Activated CD4-positive, alpha-beta T cell treated with anti-CD3 and anti-CD28 coated beads for 48 hours (primary cell): Measurements from ENCODE around the gene MTX1.
A peak's percentile ranks its signal among the peaks of the same experiment; 100 is the strongest.
"Not testable (repeated sequence)": the region's sequence is repeated elsewhere in the genome, so short reads cannot be mapped to it uniquely, and the experiment has no call there.

Source experiments
- DNase-seq: peaks from one replicate; pipeline ENCODE4 v3.0.0-alpha.2; 2020

The MTX1 gene

GRCh38 chr1:155209312-155209721 is 822 bp downstream of the MTX1 start:
- no peak for DNase-seq

- no peak for DNase-seq
These were observed 2.0 kb downstream of the MTX1 start for GRCh38 chr1:155210314-155211104.

DNA sequence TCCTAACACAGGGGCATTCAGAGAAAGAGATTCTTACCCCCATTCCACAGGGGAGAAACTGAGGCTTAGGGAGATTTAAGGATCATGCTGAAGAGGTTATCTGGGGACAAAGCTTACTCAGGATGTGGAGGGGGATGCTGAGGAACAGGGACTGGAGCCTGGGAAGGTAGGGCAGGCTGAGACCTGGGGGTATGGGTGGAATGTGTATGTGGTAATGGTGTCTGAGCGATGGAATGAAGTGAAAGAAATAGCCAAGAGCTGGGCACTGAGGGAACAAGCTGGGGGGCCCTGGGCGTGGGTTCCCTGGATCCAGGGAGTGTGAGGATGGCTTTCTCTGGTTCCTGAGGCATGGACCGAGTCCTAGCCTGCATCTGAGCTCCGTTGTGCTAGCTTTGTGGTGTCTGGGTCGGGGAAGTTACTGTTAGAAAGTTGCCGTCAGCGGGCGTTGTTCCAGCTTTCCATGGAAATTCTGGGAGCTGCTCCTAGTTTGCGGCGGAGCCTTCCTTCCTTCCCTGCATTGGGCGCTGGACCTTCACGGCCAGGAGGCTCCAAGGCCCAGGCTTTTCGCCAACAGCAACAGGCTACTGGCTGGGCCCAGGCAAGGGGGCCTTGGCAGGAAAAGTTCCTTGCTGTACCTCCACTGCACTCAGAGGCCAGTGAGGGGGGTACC is 3.0 kb downstream of the MTX1 start:
- not testable (repeated sequence) for DNase-seq

- not testable (repeated sequence) for DNase-seq
These were observed 3.6 kb downstream of the MTX1 start for GRCh38 chr1:155212051-155212440.

GRCh38 chr1:155214702-155215101 is 6.2 kb downstream of the MTX1 start:
- DNase-seq, result not testable (repeated sequence)

- peak; percentile 38 for DNase-seq
These were observed 10.5 kb downstream of the MTX1 start for GRCh38 chr1:155218854-155219591.

GRCh38 chr1:155219592-155220031 is 11.1 kb downstream of the MTX1 start:
- DNase-seq, result no peak

GRCh38 chr1:155220211-155220965 is 11.9 kb downstream of the MTX1 start:
- DNase-seq, result not testable (repeated sequence)

DNA sequence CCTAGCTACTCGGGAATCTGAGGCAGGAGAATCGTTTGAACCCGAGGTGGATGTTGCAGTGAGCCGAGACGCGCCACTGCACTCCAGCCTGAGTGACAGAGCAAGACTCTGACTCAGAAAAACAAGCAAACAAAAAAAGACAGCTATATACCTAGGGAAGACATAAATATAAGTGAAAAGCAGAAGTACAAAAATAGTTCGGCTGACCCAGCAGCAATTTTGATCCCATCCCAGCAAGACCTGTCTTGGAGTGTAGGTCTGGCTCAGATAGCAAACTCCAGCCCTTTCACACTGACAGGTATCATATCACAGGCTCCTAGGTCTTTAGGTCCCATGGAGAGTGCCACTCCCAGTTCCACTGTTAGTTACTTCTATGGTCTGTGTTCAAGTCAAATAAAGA is 14.6 kb downstream of the MTX1 start:
- no peak for DNase-seq

- DNase-seq, result not testable (repeated sequence)
These were observed 16.9 kb downstream of the MTX1 start for GRCh38 chr1:155225404-155225759.

DNA sequence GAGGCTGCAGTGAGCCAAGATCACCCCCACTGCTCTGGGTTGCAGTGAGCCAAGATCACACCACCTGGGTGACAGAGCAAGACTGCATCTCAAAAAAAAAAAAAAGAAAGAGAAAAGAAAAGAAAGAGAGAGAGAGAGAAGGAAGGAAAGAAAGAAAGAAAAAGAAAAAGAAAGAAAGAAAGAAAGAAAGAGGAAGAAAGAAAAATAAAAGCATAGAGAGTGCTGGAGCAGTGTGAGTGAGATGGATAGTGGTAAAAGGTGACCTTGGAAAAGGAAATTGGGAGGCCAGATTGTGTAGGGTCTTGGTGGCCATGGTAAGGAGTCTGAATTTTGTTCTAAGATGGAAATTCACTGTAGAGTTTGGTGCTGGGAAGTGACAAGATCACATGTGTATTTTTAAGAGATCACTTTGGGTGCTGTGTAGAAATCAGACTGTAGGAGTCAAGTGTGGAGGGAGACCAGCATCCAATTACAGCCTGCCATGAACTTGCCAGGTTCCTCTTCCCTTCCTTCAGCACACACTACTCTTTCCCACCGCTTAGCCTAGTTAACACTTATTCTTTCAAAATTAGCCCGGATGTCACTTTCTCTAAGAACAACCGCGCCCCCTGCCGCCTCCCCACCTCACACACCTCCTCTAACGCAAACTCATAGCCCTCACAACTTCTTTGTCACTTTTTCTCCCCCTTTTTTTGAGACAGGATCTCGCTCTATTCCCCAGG is 17.9 kb downstream of the MTX1 start:
- DNase-seq, result peak; percentile 85

DNA sequence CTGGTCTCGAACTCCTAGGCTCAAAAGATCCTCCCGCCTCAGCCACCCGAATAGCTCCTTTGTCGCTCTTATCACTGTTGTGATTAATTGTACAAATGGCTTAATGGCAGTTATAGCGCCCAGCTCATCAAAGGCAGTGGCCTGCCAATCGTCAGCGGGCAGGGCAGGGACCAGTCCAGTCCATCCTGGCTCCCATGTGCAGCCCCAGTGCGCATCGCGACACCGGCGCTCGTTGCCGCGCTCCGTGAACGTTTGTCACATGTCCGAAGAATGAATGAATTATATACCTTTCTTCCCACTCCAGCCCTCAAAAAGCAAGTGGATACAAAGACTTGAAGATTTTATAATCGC is 18.4 kb downstream of the MTX1 start:
- DNase-seq, result peak; percentile 73

DNA sequence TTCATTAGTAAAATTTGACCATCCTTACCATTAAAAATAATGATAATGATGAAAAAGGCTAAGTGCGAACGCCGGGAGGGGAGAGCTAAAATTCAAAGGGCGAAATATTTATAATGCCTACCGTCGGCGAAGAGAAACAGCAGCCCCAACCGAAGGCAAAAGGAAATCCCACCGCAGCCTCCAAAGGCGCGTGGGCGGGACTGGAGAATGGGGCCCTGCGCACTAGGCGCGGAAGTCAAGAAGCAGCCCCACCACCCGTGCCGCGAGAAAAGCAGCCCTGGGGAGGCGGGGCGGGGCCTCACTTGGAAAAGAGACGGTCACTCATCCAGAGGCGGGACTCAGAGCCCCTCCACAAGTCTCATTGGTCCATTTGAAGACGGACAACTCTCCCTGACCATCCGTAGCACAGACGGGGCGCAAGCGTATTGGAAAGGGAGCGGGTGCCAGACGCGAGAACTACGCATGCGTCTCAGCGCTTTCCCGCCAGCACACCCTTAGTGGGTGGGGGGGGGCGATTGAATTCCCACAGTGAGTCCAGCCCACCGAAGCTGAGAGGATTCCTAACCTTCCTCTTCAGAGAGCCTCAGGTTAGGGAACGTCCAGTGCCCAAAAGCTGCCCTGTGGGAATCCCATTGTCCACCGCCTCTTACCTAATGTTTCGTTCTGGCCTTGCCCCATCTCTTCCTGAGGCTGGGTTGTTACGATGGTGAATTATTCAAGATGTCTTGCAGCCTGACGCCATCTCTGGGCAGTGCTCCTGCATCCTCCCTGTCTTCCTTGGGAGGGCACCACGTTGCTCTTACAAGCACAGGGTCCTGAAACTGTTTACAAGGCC is 19.0 kb downstream of the MTX1 start:
- DNase-seq, result peak; percentile 100

GRCh38 chr1:155228096-155228427 is 19.6 kb downstream of the MTX1 start:
- DNase-seq, result no peak

DNA sequence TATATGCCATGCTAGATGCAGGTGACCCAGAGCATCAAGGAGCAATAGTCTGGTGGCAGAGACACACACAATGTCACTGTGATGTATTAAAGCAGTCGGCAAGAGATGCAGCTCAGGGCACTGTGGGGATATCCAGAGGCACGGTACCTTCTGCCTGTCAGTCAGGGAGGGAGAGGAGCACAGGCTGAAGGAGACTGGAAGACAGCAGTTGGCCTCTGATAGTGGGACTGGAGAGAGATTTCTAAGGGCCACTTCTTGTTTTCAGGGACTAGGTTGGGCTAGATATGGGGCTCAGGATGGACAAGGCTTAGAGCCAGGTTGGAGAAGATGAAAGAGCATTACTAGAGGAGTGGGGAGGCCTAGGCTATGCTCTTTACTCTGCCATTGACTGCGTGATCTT is 22.8 kb downstream of the MTX1 start:
- DNase-seq, result not testable (repeated sequence)

DNA sequence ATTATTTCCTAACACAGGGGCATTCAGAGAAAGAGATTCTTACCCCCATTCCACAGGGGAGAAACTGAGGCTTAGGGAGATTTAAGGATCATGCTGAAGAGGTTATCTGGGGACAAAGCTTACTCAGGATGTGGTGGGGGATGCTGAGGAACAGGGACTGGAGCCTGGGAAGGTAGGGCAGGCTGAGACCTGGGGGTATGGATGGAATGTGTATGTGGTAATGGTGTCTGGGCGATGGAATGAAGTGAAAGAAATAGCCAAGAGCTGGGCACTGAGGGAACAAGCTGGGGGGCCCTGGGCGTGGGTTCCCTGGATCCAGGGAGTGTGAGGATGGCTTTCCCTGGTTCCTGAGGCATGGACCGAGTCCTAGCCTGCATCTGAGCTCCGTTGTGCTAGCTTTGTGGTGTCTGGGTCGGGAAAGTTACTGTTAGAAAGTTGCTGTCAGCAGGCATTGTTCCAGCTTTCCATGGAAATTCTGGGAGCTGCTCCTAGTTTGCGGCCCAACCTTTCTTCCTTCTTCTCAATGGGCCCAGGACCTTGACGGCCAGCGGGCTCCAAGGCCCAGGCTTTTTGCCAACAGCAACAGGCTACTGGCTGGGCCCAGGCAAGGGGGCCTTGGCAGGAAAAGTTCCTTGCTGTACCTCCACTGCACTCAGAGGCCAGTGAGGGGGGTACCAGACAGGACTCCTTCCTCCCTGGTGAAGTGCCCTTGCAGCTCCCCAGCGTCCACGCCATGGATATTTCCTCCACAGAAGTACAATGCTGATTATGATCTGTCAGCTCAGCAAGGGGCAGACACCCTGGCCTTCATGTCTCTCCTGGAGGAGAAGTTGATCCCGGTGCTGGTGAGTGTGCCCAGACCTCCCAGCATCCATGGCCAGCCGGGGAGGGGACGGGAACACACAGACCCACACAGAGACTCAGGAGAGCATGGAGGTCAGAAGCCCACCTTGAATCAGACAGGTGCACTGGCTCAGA is 23.8 kb downstream of the MTX1 start:
- not testable (repeated sequence) for DNase-seq

DNA sequence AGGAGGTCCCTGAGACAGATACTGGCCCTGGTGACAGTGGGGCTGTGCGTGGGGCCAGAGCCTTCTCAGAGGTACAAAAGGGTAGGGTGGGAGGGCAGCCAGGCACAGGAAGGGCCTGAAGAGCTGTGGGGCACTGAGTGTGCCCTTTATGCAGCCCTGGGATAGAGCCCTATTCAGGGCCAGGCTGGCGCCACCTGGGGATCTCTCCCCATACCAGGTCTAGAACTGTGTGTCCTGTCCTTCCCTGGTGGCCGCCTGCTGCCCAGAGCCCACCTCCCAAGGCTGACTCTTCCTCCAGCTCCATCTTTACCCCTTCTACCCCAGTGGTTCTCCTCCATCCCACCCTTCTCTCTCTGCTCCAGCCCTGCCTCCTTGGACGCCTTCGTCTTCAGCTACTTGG is 25.0 kb downstream of the MTX1 start:
- not testable (repeated sequence) for DNase-seq

GRCh38 chr1:155235375-155235774 is 26.9 kb downstream of the MTX1 start:
- DNase-seq, result not testable (repeated sequence)

DNA sequence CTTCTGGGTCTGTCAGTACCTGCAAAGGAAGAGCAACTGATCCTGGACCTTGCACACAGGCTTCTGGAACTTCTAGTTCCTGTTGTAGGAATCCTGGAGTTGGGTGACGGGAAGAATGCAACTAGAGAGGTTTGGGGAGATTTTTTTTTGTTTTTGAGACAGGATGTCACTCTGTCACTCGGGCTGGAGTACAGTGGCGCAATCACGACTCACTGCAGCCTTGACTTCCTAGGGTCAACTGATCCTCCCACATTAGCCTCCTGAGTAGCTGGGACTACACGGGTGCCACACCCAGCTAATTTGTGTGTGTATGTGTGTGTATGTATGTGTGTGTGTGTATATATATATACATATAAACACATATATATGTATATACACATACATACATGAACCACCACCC is 28.0 kb downstream of the MTX1 start:
- no peak for DNase-seq

DNA sequence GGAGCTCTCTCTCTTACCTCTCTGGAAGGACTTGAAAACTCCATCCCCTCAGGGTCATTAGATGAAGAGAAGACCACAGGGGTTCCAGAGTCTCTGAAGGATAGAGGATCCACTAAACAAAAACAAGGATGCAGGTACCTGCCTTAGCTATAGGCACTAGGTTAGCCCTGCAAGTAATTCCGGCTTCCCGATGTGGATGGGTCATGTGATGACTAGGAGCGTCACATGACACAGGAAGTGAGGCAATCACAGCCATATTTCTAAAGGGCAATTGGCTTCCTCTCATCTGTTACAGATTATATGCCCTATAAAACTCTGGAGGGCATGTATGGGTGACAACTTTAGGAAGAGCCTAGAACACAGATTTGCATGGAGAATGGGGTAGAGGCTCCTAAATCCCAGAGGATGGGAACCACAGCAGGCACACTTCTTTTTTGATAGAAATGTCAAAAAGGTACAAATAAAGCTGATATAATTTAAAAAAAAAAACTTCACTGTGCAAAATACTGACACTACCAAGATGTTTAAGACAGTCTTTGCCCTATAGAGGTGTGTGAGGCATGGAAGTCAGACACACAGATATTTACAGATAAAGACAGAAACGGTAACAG is 32.7 kb downstream of the MTX1 start:
- DNase-seq, result peak; percentile 65
